ENCODE measurements around the gene CHRDL2.

CHRDL2 gene

GRCh38 chr11:74684661-74685060 is 46.6 kb downstream of the CHRDL2 start:
- no peak for DNase-seq

- DNase-seq: no peak
Observed at GRCh38 chr11:74683941-74684481, 47.2 kb downstream of the CHRDL2 start.

- no peak for DNase-seq
Observed at GRCh38 chr11:74683279-74683871, 47.9 kb downstream of the CHRDL2 start.

GRCh38 chr11:74682731-74683278 is 48.4 kb downstream of the CHRDL2 start:
- no peak for DNase-seq

- DNase-seq: no peak
Observed at GRCh38 chr11:74681686-74682651, 49.3 kb downstream of the CHRDL2 start.

- DNase-seq: no peak
Observed at GRCh38 chr11:74680703-74681531, 50.3 kb downstream of the CHRDL2 start.

GRCh38 chr11:74680035-74680671 is 51.1 kb downstream of the CHRDL2 start:
- DNase-seq: no peak

- DNase-seq: no peak
Observed at GRCh38 chr11:74679513-74679865, 51.7 kb downstream of the CHRDL2 start.

GRCh38 chr11:74678591-74679512 is 52.4 kb downstream of the CHRDL2 start:
- no peak for DNase-seq

GRCh38 chr11:74678041-74678440 is 53.2 kb downstream of the CHRDL2 start:
- DNase-seq: no peak

GRCh38 chr11:74677131-74677530 is 54.1 kb downstream of the CHRDL2 start:
- DNase-seq: no peak

- DNase-seq: no peak
Observed at GRCh38 chr11:74676596-74676995, 54.6 kb downstream of the CHRDL2 start.

- DNase-seq: no peak
Observed at GRCh38 chr11:74675761-74676160, 55.5 kb downstream of the CHRDL2 start.

GRCh38 chr11:74673693-74674360 is 57.4 kb downstream of the CHRDL2 start:
- no peak for DNase-seq

GRCh38 chr11:74672956-74673692 is 58.1 kb downstream of the CHRDL2 start:
- no peak for DNase-seq

- no peak for DNase-seq
Observed at GRCh38 chr11:74672332-74672955, 58.8 kb downstream of the CHRDL2 start.

- no peak for DNase-seq
Observed at GRCh38 chr11:74671520-74672196, 59.6 kb downstream of the CHRDL2 start.

GRCh38 chr11:74670171-74670570 is 61.1 kb downstream of the CHRDL2 start:
- no peak for DNase-seq
